Mucosa of stomach (tissue), 1 donor: Measurements from ENCODE around the gene CAND2.

ENCODE experiments used
- H3K27me3 ChIP-seq: one replicate; pipeline ENCODE4 v1.7.0; 2013; ENCODE audit warnings: mild to moderate bottlenecking, low read length; ENCODE audit not compliant: control insufficient read depth, insufficient read depth
- H3K36me3 ChIP-seq: one replicate; pipeline ENCODE4 v1.7.0; 2013; ENCODE audit warnings: low read length; ENCODE audit not compliant: control insufficient read depth, insufficient read depth
- H3K4me1 ChIP-seq: one replicate; pipeline ENCODE4 v1.7.0; 2013; ENCODE audit warnings: mild to moderate bottlenecking, low read length; ENCODE audit not compliant: control insufficient read depth, insufficient read depth
- H3K4me3 ChIP-seq: one replicate; pipeline ENCODE4 v1.7.0; 2013; ENCODE audit warnings: low read length
- H3K9ac ChIP-seq: one replicate; pipeline ENCODE4 v1.7.0; 2013; ENCODE audit warnings: mild to moderate bottlenecking, low read length, moderate library complexity
- H3K9me3 ChIP-seq: one replicate; pipeline ENCODE4 v1.7.0; 2013; ENCODE audit warnings: mild to moderate bottlenecking, low read length, moderate library complexity; ENCODE audit not compliant: control insufficient read depth
- donor health status: Pancreatic carcinoma.

Gene CAND2

DNA sequence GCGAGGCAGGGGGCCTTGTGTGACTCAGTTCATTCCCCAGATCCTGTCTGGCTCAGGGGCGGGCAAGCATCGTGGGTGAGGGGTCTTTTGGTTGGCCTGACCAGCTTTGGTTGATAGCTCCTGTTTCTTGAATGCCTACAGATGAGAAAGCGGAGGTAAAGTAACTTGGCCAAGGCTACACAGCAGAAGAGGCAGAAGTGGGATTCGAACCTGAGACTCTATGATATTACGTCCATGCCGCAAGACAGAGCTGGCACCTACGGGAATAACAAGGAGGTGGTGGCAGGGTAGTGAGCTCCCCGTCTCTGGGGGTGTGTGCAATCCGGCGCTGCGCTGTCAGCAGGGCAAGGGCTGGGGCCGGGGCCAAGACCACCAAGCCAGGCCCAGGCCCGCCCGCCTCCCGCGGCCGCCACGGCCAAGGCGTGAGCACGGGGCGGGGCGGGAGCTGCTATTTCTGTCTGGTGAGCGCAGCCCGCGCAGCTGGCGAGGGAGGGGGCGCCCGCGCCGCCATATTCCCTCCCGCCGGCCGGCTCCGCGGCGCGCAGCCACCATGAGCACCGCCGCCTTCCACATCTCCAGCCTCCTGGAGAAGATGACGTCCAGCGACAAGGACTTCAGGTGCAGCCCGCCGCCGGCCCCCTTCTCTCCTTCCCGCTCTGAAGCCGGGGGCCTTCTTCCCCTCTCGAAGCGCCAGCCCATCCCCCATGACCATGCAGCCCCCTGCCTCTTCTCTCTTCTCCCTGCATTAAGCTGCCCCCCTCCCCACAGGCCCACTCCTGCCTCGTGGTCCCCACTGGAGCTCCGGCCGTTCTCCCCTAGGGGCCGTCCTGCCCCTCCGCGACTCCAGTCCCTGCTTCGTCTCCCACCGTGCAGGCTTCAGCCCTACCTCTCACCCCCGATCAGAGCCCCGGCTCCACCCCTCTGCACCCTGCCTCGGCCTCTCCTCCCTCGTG lies at the start of gene CAND2:
Gene CAND2, plus strand, starts transcription at position 510 of the 953 bp plus-strand sequence. Its CDS starts 41 bp downstream, at position 551.
- Histone ChIP-seq H3K9ac (peak within 1 kb of the TSS; percentile 65), H3K4me1 (peaks cover 5% of the 10 kb centered on the region), H3K4me3 (peak within 1 kb of the TSS; percentile 50), H3K9me3 (no peaks in the 10 kb centered on the region), H3K36me3 (no peaks in the 10 kb centered on the region), H3K27me3 (peaks cover 11% of the 10 kb centered on the region)

DNA sequence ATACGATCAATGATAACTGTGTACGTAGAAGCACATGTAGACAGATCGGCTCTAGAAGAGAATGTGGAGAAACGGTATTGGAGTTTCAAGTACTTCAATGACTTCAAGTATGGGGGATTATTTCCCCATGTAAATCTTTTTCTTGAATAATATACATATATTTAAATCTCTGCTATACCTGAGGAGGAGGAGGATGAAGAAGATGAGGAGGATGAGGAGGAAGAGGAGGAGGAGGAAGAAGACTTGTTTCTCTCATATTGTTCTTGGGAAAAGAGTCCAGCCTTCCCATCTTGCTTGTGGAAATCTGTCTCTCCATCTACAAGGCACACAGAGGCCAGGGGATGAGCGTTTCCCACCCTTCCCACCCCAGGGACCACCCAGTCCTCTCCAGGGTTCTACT lies 48.0 kb upstream of the CAND2 start:
- peaks cover 3% of the 10 kb centered on the region for H3K4me1 ChIP-seq
- H3K9ac ChIP-seq, result no peak overlapping the region

DNA sequence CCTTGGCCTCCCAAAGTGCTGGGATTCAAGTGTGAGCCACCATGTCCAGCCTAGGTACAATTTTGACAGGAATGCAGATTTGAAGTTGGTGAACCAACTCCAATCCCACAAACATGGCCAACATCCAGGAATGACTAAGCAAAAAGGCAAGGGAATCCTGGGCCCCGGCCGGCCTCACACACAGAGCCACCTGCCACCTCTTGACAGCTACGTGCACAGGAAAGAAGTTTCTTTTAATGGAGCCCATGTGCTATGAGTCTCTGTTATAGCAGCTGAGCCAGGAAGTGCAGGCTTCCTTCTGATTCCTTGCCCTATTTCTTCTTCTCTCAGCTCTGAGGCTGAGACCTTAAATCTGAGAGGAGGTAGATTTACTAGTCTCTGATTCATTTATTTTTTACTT lies 46.3 kb upstream of the CAND2 start:
- no peaks in the 10 kb centered on the region for H3K9me3 ChIP-seq
- H3K4me1 ChIP-seq, result peaks cover 3% of the 10 kb centered on the region
- H3K9ac ChIP-seq, result no peak overlapping the region
- H3K36me3 ChIP-seq, result no peaks in the 10 kb centered on the region
- H3K27me3 ChIP-seq, result no peaks in the 10 kb centered on the region
- H3K4me3 ChIP-seq, result no peak overlapping the region

More for the DNA sequence above, 48.0 kb upstream of the CAND2 start:
- Histone ChIP-seq H3K36me3 (no peaks in the 10 kb centered on the region), H3K9me3 (no peaks in the 10 kb centered on the region), H3K4me3 (no peak overlapping the region), H3K27me3 (no peaks in the 10 kb centered on the region)

DNA sequence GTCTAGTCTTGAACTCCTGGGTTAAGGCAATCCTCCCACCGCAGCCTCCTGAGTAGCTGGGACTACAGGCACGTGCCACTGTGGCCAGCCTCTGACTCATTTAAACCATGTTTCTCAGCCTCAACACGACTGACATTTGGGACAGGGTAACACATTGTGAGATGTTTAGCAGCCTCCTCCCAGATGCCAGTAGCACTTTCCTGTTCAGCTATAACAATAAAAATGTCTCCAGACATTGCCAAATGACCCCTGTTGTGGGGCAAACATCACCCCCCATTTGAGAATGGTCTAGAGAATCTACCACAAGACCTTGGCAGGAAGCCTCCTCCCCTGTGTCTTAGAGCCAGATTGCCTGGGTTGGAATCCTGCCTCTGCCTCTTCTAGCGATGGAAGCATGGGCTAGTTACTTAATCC lies 45.8 kb upstream of the CAND2 start:
- H3K36me3 ChIP-seq, result no peaks in the 10 kb centered on the region
- H3K4me3 ChIP-seq, result no peak overlapping the region
- no peaks in the 10 kb centered on the region for H3K27me3 ChIP-seq
- H3K9ac ChIP-seq, result no peak overlapping the region
- peaks cover 3% of the 10 kb centered on the region for H3K4me1 ChIP-seq
- no peaks in the 10 kb centered on the region for H3K9me3 ChIP-seq

DNA sequence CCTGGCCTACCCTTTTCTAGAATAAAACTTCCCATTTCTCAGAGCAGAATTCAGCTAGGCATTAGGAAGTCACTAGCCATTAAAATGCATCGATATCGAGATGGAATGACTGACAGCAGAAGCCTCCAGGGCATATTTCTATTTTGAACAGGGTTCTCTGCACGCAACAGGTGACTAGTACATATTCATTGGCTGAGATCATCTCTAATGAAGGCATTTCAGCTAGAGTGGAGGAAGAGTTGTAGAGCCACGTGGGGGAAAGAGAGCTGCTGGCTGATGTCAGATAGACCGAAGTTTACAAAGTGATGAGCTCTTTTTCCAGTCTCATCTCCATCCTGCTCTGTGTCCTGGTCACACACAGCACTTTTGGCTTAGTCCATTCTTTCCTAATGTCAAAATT lies 44.9 kb upstream of the CAND2 start:
- Histone ChIP-seq H3K9ac (no peak overlapping the region), H3K27me3 (no peaks in the 10 kb centered on the region), H3K4me1 (peaks cover 3% of the 10 kb centered on the region), H3K9me3 (no peaks in the 10 kb centered on the region), H3K4me3 (no peak overlapping the region), H3K36me3 (no peaks in the 10 kb centered on the region)

DNA sequence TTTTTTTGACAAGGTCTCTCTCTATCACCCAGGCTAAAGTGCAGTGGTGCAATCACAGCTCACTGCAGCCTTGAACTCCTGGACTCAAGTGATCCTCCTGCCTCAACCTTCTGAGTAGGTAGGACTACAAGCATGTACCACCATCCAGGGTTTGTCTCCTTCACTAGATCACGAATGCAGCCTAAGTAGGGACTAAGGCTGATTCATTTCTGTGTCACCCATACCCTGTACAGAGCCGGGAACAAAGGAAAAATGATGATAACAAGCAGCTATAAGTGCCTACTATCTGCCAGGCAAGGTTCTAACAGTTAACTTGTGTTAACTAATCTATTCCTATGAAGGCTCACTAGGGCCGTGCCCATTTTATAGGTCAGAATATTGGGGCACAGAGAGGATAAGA lies 44.4 kb upstream of the CAND2 start:
- H3K27me3 ChIP-seq, result no peaks in the 10 kb centered on the region
- no peak overlapping the region for H3K4me3 ChIP-seq
- H3K9ac ChIP-seq, result no peak overlapping the region
- peaks cover 3% of the 10 kb centered on the region for H3K4me1 ChIP-seq
- no peaks in the 10 kb centered on the region for H3K36me3 ChIP-seq
- H3K9me3 ChIP-seq, result no peaks in the 10 kb centered on the region

DNA sequence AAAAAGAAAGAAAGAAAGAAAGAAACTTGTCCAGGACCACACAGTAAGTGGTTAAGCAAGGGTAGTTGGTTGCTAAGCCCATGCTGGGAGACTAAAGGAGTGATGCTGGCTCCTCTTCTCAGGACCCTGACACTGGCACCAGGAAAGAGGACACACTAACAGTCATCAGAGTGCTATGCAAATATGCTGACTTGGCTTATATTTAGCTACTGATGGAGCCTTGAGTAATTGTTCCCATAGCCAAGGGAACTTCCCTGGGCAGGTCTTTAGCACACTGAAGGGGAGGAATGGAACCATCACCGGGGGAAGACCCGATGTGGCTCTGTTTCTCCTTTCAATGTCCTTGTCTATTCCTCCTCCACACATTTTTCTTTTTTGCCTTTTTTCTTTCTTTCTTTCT lies 43.7 kb upstream of the CAND2 start:
- Histone ChIP-seq H3K9me3 (no peaks in the 10 kb centered on the region), H3K9ac (no peak overlapping the region), H3K4me3 (no peak overlapping the region), H3K4me1 (peaks cover 3% of the 10 kb centered on the region), H3K36me3 (no peaks in the 10 kb centered on the region), H3K27me3 (no peaks in the 10 kb centered on the region)

DNA sequence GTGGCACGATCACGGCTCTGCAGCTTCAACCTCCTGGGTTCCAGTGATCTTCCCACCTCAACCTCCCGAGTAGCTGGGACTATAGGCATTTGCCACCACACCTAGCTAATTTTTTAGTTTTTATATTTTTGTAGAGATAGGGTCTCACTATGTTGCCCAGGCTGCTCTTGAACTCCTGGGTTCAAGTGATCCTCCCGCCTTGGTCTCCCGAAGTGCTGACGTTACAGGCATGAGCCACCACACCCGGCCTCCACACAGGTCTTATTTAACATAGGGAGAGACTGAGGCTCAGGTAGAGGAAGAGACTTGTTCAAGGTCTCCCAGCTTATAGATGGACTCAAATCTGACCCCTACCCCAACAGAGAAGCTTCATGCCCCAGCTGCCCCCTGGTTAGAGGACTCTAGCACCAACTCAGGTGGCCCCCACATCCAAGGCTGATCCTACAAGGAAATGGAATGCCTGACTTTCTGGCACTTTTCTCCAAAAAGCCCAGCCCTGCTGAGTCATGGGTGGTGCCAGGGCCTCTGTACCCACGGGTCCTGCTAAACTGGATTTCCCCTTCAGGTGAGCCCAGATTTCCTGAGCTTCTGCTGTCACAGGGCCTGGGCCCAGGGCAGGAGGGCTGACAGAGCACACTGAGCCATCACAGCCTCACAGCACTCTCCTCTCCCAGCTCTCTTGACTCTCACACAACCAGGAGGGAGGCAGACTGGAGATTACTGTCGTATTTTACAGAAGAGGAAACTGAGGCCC lies 43.0 kb upstream of the CAND2 start:
- no peaks in the 10 kb centered on the region for H3K36me3 ChIP-seq
- peaks cover 7% of the 10 kb centered on the region for H3K4me1 ChIP-seq
- H3K4me3 ChIP-seq, result no peak overlapping the region
- no peaks in the 10 kb centered on the region for H3K9me3 ChIP-seq
- no peaks in the 10 kb centered on the region for H3K27me3 ChIP-seq
- no peak overlapping the region for H3K9ac ChIP-seq

DNA sequence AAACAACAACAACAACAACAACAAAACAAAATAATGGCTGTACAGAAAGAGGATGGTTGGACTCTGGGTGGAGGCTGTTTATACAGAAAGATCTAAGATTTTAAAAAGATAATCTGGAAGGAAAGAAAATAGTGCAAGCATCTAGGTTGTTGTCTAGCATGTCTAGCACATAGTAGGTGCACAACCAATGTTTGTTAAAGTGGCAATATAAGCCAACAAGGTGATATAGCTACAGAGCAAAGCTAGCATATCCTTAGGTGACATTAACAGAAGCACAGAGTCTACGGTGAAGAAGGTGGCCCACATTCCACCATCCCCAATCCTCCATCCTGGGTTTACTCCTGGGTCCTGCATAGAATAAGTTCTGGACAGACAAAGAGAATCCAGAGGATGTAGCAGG lies 42.2 kb upstream of the CAND2 start:
- no peak overlapping the region for H3K4me3 ChIP-seq

DNA sequence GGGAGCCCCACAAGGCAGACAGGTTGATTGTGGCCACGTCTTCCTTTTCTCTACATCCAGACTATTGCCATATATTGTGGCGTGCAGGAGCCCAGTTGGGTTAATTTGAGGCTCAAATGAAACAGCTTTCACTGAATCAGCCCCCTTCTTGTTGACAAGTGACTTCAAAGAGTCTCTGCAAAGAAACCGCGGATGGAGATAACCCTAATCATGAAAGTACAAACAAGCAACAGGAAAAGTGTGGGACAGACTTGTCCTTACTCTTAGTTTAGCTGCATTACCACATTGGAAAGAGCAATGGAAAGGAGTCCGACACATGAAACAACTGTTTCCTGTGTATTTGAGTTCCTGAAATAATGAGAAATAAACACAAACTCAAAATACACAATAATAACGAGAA lies 40.7 kb upstream of the CAND2 start:
- Histone ChIP-seq H3K36me3 (no peaks in the 10 kb centered on the region), H3K9me3 (no peaks in the 10 kb centered on the region), H3K4me1 (peaks cover 4% of the 10 kb centered on the region), H3K9ac (no peak overlapping the region), H3K4me3 (no peak overlapping the region), H3K27me3 (no peaks in the 10 kb centered on the region)

More for the DNA sequence above, 42.2 kb upstream of the CAND2 start:
- Histone ChIP-seq H3K9ac (no peak overlapping the region), H3K4me1 (peaks cover 7% of the 10 kb centered on the region), H3K36me3 (no peaks in the 10 kb centered on the region), H3K9me3 (no peaks in the 10 kb centered on the region), H3K27me3 (no peaks in the 10 kb centered on the region)

DNA sequence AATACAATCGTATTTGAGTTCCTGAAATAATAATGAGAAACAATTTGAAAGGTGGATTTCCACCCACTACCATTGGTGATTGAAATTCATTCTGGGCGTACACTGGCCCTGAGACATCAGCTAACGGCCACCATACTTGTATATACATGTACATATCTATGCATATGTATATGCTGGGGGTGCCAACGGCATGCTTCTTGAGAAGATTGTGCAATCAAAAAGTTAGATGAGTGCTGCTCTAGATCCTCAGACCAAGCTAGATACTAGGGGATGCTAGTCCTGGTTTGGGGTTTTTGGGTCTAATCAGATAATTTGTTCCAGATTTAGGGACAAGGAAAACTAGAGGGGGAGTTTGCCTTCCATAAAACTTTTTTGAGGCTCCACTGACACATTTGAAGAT lies 40.3 kb upstream of the CAND2 start:
- H3K4me1 ChIP-seq, result peaks cover 4% of the 10 kb centered on the region
- H3K9ac ChIP-seq, result no peak overlapping the region
- no peaks in the 10 kb centered on the region for H3K9me3 ChIP-seq
- no peaks in the 10 kb centered on the region for H3K36me3 ChIP-seq
- H3K27me3 ChIP-seq, result no peaks in the 10 kb centered on the region
- no peak overlapping the region for H3K4me3 ChIP-seq

DNA sequence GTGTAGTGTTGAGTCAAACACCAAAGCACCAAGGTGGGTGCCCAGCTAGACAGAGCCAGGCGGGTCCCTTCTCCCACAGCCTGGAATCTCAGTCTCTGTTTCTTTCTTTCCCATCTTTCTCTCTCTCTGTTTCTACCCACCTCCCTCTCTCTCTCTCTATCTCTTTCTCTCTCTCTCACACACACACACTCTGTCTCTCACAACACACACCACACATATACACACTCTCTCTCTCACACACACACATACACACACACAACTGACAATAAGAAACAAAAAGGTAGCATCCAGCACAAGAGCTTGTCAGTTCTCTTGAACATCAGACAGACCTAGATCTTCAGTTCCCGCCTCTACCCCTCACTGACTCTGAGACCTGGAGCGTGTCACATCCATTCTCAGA lies 39.8 kb upstream of the CAND2 start:
- Histone ChIP-seq H3K4me3 (no peak overlapping the region), H3K4me1 (peaks cover 4% of the 10 kb centered on the region), H3K9ac (no peak overlapping the region), H3K9me3 (no peaks in the 10 kb centered on the region), H3K27me3 (no peaks in the 10 kb centered on the region), H3K36me3 (no peaks in the 10 kb centered on the region)
